GM21528 (cell line): ENCODE data around the gene FBXL4.
A peak's percentile ranks its signal among the peaks of the same experiment; 100 is the strongest.

Experiments
- ATAC-seq: cut with Tn5 transposase; IDR thresholded peaks from one replicate; pipeline ENCODE4 v1.9.1; 2021; ENCODE audit warnings: mild to moderate bottlenecking, moderate library complexity; ENCODE audit not compliant: unreplicated experiment, low FRiP score

Gene FBXL4

DNA sequence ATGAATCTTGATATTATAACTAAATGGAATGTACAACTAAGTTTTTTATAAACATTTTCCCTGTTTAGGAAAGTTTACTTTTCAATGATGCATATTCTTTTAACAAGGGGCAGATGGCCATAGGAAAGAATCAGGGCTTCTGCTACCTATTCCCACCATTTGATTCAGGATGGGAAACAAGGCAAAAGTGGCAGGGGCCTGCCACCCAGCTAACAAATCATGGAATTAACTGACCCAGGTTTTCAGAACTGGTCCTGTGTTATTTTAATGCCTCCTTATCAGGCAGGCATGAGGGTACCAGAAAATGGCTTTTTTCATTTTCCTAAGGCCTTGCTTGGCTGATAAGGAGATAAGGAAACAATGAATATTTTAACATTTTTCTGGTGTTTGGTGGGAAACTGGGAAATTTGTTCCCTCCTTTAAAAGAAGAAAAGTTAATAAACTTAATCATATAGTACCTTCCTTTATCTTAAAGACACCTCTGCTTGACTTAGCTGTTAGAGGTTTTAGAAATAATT lies 106.7 kb downstream of the FBXL4 start:
- ATAC-seq: no peak

DNA sequence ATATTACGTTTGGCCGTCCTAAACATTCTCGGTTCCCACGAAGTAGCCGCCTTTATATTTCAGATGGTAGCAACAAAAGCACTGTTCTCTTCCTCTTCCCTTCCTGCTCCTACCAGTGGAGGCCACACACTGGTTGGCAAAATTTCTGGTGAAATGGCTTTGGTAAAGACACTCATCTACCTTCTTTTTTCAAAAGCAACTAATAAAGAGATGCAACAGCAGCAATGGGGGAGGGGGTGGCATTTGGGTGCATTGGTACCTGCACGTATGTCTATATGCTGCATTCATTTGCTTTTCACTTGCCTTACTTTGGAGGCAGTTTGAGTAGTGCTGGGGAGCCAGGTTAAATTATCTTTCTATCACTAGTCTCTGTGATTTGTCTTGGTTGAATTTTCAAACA lies 107.4 kb downstream of the FBXL4 start:
- ATAC-seq: no peak

DNA sequence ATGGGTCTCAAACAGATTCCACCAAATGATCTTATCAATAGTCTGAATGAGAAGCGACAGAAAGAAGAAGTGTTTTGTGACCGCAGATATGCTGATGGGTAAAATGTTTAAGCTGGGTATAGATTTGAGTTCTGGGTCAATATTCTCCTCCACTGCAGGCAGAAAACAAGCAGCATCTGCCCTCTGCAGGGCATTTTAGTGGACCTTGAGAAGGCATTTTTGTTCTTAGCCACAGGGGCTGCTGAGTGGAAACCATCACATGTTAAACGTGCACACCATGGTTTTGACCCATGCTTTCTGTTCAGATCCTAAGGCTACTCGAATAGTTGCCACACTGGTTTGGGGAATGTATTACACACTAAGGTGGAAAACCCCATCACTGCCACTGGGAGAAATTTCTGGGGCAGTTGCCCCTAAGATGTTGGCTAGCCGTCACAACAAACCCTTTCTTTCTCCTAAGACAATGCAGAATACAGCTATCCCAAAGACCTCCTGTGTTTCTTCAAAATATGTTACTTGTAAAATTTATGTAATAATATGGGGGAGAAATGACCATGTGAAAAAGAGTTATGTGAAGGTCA lies 107.9 kb downstream of the FBXL4 start:
- ATAC-seq: no peak

DNA sequence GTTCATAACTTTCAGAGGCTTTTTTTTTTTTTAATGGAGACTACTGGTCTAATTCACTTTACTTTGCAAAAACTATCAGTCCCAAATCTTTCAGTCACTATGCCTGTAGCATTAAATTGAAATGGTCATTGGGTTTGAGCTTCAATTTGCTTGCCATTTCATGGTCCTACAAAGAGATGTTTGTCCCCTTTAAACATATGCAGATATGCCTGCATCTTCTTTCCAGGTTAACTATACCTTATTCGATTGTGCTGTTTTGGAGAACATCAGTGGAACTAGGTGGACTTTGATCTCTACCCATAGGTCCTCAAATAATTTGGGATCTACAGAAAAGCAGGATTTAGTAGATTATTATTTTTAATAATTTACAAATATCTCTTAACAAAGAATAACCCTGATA lies 108.8 kb downstream of the FBXL4 start:
- no peak for ATAC-seq

DNA sequence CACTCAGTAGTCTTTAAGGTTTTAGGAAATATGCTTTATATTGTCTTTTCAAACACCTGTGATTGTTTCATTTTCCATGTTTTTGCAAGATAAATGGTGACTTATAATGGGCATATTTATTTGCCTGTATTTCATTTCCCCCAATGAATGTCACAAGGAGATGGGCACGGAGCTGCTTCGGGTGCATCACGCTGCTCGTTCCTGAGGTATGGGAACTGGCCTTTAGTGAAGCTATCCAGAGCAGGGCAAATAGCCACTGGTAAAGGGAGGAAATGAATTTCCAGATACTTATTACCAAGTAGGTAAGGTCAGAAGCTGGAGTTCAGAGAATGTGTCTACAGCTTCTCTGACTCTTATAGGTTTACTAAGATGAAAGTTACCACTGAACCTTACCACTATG lies 109.7 kb downstream of the FBXL4 start:
- no peak for ATAC-seq

DNA sequence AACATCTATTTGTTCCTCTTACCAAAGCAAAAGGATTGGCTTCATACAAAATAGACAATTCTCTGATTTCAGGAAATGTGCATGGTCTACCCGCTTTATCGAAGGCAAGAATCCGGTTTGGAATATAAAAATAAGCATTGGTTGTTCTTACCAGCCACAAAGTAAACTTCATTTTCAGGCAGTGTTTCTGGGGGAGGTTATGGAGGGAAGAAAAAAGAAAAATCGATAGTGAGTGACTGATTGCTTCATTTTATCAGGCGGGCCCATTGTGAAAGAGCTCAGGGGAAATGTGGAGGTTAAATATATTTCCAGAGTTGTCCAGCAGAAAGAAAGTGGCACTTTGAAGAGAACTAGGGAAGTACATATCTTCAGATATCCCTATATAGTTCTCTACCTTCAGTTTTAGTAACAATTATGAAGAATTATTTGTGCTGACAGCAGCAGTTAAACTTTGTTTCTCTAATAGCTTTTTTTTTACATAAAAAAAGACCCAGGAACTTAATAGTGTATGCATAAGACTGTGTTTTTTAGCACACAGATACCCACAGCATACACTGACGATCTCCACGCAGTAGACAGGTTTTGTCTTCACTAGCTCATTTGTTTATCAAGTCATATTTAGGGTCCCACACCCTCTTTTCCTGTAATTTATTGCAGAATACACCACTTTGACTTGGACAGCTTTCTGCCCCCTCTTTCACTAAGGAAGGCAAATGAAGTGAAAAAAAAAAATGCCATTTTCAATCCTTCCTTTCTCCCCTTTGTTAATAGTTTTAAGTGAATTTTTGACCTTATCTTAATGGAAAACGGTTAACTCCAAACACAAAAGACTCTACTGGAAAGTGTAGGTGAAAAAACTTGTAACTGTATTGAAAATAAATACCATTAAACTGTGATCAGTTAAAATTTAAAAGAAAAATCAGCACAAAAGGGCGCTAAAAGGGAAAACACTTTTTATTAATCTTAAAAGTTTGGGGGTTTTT lies 110.5 kb downstream of the FBXL4 start:
- no peak for ATAC-seq

DNA sequence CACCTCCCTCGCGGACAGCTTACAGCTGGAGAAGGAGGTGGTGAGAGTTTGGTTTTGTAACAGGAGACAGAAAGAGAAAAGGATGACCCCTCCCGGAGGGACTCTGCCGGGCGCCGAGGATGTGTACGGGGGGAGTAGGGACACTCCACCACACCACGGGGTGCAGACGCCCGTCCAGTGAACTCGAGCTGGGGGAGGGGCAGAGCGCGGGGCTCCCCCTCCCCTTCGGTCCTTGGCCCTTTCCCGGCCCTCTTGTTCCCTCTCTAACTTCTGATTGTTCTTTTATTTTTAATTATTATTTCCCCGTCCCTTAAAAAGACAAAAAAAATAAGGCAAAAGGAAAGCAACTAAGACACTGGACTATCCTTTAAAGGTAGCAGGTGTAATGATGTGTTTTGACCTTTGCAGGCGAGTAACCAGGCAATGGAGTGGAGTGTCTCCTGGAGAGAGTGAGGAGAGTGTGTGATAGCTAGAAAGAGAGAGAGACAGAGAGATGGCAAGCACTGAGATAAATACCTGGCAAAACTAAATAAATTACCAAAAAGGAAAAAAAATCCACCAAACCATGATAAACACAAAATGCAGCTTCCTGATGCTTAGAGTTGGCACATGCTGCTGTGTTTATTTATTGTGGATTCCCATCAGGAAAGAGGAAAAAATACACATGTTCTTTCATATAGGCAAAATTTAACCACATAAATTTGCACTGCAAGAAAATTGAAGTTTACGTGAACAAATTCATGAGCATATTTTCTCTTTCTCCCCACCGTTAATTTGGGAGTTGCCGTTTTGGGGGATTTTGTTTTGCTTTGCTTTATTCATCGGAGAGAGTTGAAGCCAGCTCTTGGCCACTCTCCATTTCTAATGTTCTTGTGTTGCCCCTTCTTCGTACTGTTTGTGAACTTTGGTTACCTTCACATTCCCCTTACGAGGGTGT lies 111.5 kb downstream of the FBXL4 start:
- ATAC-seq: no peak

DNA sequence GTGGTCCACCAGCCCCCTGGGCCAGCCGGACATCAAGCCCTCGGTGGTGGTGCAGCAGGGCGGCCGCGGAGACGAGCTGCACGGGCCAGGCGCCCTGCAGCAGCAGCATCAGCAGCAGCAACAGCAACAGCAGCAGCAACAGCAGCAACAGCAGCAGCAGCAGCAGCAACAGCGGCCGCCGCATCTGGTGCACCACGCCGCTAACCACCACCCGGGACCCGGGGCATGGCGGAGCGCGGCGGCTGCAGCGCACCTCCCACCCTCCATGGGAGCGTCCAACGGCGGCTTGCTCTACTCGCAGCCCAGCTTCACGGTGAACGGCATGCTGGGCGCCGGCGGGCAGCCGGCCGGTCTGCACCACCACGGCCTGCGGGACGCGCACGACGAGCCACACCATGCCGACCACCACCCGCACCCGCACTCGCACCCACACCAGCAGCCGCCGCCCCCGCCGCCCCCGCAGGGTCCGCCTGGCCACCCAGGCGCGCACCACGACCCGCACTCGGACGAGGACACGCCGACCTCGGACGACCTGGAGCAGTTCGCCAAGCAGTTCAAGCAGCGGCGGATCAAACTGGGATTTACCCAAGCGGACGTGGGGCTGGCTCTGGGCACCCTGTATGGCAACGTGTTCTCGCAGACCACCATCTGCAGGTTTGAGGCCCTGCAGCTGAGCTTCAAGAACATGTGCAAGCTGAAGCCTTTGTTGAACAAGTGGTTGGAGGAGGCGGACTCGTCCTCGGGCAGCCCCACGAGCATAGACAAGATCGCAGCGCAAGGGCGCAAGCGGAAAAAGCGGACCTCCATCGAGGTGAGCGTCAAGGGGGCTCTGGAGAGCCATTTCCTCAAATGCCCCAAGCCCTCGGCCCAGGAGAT lies 112.4 kb downstream of the FBXL4 start:
- no peak for ATAC-seq

DNA sequence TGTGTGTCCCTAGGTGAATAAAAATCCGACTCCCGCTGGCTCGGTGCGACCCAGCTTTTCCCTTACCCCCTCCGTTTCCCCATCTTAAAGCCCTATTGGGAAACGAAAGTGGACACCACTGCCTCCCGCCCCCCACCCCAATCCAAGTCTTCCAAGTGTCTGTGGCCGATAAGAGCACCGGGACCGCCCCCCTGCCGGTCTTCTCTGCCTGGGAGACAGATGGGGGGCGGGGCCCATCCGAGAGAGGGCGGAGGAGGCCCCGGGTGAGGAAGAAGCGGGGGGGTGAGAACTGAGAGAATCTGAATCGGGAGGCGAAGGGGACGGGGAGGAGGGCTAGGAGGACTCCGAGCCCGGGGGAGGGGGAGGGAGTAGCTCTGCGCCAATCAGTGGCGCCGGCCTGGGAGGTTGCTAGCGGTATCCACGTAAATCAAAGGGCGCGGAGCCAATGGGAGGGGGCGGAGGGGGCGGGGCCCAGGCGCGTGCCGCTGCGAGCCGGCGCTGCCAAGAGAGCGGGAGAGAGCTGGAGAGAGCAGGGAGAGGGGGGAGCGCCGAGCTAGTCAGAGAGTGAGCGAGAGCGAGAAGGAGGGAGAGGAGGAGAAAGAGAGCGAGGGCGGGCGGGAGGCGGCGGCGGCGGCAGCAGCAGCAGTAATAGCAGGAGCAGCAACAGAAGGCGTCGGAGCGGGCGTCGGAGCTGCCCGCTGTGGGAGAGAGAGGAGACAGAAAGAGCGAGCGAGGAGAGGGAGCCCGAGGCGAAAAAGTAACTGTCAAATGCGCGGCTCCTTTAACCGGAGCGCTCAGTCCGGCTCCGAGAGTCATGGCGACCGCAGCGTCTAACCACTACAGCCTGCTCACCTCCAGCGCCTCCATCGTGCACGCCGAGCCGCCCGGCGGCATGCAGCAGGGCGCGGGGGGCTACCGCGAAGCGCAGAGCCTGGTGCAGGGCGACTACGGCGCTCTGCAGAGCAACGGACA lies 113.4 kb downstream of the FBXL4 start, which contains the start of gene POU3F2:
Gene POU3F2, plus strand, starts transcription at position 515 of the 972 bp plus-strand sequence. Its CDS starts 300 bp downstream, at position 815.
- peak; percentile 67 for ATAC-seq

DNA sequence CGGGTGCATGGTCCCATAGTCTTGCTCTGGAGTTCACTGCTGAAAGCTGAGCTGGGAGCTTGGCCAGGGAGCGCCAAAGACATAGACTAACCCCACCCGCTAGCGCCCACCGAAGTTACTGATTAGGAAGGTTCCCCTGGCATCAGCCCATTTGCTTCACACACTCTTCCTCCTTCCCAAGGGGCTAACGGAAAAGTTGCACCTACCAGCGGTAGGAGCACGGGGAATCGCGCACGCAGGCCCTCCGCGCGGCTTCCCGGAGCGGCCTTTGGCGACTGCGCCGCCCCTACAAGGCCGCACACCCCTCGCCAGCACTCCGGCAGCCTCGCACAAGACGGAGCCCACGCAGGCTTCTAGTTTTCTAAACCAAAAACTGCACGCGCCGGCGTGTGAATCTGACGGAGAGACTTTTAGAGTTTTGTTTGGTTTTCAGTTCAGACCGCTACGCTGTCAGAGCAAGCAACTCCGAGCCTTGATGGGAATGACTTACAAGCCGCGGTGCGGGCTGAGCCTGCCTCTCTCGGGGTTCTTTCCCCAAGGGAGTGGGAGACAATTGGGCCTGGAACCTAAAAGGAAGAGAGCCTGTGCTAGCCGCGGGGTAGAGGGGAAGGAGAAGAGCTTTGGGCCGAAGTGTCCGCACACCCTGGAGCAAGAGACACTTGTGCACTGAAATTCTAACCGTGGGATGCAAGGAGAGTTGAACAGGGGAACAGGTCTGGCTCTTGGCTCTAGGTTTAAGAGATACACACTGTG lies 114.3 kb downstream of the FBXL4 start:
- peak; percentile 29 for ATAC-seq

DNA sequence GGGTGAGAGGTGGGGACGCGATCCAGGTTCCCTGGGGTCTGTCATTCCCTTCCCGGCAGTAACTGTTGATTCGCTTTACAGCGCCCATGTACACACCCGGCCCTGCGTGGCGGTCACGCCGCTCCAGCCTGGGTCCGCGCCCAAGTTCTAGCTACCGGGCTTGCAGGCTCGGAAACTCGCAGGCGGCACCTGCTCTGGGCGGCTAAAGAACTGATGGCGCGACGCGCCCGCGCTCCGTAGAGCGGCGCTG lies 114.8 kb downstream of the FBXL4 start:
- peak; percentile 38 for ATAC-seq

DNA sequence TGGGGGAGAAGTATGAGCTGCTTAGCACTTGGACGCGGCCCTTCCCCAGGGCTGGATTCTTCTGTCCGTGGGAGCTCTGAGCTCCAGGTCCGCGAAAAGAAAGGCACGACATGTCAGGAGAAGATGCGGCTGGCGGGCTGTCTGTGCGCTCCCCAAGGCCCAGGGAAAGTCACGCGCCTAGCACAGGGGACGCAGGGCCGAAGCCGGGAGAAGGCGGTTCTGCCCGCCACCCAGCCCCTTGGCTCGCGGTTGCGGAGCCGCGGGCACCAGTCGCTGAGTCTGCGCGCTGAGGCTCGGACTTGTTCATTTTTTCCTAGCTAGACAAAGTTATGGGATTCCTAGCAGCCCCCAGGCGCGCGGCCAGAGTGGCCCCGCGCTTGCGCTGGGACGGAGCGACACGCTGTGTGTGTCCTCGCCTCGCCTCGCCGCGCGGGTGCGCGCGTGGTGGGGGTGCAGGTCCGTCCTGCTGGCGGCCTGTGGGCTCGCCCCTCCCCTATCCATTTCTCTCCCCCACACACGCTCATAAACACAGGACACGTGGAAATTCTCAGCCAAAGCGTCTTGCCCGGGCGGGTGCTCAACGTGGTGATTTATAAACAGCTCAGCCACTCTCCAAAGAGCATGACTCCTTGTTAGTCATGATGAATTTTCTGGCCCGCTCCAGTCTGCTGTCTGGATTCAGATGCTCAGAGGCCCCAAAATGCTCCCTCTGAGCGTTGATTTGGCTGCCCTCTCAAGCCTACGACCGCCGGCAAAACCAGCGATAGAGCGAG lies 115.3 kb downstream of the FBXL4 start:
- ATAC-seq: no peak

DNA sequence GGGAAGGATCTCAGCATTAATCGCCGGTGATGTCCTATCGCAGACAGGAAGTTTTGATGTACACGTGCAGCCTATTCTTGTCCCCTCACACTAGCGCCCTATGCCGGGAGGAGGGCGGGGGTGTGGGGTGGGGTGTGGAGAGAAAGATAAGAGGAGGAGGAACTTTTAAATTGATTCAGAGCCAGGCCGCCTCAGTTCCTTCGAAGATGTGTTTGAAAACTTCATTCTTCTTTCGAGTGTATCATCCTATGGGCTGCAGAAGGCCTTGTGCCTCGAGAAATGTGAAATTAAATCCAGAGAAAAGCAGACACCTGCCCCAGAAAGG lies 115.8 kb downstream of the FBXL4 start:
- ATAC-seq: no peak

DNA sequence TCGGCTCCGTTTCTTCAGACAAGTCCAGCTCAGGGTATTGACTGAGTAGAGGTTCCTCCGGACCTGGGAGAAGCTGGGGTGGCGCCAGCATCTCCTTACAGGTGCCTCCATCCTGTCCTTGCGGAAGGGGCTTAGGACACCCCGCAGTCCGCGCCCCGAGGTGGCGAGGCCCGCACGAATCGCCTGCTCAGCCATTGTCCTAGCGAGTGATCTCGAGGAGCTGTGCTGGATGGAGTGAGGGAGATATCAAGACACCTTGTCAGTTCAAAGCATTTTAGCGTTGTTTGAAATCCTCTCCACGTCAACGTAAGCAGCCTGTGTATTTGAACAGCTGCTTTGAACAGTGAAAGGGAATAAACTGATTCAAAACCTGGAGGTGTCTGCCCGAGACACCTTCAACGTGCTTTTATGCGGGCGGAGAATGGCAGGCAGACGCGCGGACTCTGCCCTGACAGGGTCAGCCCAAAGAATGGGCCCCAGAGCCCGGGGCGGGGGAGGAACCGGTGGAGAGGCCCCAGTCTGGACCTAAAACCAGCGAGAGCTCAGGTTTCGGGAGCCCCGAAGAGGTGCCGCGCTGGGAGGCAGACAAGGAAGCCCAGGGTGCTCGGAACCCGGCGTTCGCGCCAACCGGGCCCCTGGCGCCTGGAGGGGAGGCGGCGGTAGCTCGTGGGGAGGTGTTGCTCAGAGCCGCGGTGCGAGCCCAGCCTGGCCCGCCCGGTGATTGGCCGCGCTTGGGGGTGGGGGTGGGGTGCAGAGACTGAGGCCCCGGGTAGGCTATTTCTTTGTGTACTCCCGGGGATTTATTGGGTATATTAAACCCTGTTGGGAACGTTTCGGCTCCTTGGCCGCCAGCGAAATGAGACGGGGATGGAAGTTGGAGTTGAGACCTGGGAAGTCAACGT lies 116.4 kb downstream of the FBXL4 start:
- no peak for ATAC-seq

DNA sequence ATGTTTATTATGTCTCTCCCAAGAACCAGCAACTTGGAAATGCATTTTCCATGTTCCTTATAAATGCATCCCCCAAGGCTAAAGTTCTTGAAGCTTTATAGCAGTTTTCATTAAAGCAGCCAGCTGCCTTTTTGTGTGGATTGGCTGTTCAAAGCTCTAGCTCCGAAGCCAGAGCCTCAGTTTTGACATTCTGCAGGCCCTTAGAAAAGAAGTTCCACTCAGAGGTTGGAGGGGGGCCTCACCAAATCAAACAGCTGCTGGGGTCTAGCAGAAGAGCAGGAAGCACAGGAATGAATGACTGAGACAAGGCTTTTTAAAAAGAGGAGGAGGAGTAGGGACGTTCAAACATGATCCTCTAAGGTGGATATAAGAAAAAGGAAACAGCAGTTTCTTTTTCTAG lies 117.6 kb downstream of the FBXL4 start:
- ATAC-seq: no peak

DNA sequence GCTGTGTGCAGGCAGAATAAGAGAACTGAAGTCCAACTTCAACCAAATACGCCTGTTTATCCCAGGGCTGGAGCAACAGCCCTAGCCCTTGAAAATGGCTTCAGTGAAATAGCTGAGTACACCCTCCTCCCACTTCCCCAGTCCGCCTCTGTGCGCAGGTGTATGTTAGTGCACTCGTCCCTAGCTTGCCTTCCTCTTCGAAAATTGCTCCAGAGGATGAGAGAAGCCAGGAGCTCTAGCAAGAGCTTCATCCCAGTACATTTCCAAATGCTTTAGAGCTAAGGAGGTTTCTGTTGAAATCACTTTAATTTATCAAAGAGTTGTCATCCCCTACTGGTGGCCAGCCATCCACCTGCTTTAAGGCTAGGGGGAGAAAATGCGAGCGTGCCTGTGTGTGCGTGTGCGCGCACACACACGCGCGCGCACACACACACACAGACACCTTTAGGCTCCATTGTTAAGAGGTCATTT lies 118.8 kb downstream of the FBXL4 start:
- no peak for ATAC-seq
